Stimulated activated CD4-positive, alpha-beta T cell treated with anti-CD3 and anti-CD28 coated beads, Interleukin-4, amount 100 ng/mL, for 4 hours (primary cell): ENCODE data around the gene CHRNE.

ENCODE experiments used
- DNase-seq, 2 experiments: peaks; one replicate each; pipeline ENCODE4 v3.0.0-alpha.2; 2020

Gene CHRNE

DNA sequence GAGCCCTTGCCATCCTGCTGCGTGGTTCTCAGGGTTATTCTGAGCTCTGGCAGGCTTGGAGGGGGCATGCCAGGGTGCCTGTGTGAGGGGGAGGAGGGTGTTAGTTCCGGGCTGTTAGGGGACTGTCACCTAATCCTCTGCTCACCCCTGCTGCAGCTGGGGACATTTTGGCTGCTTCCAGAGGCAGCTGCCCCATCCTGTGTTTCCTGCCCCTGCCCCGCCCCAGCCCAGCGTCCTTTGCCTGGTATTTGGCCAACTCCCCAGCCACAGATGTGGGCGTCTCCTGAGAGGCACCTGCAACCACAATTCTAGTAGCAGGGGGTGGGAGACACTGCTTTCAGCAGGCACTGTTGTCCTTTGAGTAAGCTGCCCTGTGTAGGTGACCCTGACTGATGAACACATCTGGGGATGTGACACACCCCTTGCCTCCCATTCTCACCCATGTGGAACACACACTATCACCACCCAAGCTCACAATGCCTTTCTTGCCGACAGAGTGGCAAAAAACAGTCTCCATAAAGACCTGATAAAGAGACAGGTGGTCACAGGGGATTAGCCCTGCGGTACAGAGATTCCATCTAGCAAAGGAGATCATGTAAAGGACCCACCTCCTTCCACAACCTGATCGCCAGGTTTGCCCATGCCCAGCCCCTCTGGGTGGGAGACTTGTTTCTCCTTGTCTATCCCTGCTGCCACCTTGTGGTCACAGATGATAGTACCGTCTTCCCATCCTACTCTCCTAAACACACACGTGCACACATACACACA, at the start of gene CHRNE:
Gene CHRNE, minus strand, starts transcription at position 48 of the 768 bp plus-strand sequence. Its CDS starts 35 bp downstream, at position 13.
- DNase-seq = peak; percentile 56 to 72

DNA sequence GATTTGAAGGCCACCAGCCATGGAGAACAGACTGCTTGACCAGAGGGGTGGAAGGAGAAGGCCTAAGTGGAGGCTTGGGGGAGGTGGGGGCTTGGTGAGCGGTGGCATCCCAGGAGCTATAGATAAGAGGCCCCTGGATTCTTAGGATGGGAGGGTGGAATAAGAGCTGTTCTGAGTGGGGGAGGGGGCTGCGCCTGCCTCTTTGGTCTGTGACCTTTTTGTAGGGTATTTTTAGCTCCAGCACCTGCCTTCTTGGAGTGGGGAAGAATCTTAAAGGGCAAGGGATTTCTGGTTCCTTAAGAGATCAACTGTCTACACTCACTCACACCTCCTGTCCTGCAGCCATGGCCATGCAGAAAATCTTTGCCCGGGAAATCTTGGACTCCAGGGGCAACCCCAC, 48.6 kb upstream of the CHRNE start:
- DNase-seq = no peak

DNA sequence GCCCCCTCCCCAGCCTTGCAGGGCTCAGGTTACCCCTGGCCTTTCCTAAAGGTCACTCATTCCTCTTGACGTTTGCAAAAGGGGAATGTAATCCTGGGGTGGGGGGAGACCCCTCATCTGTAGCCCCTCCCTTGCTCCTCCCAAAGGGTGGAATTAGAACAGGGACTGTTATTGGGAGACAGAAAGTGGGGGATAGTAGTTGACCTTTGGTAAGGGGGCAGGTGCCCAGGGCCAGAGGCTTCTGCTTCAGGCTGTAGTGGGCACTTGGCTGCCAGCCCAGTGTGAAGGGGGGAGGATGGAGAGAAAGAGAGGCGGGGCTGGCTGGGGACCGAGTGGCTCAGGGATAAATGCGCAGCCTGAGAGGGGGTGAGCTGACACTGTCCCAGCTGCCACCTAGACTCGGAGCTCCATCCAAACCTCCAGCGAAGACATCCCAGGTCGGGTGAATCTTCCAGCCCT, 47.9 kb upstream of the CHRNE start, which contains the start of gene ENO3:
Gene ENO3, plus strand, starts transcription at position 374 of the 459 bp plus-strand sequence. CDS start 711 bp downstream, outside the sequence.
- DNase-seq = no peak

DNA sequence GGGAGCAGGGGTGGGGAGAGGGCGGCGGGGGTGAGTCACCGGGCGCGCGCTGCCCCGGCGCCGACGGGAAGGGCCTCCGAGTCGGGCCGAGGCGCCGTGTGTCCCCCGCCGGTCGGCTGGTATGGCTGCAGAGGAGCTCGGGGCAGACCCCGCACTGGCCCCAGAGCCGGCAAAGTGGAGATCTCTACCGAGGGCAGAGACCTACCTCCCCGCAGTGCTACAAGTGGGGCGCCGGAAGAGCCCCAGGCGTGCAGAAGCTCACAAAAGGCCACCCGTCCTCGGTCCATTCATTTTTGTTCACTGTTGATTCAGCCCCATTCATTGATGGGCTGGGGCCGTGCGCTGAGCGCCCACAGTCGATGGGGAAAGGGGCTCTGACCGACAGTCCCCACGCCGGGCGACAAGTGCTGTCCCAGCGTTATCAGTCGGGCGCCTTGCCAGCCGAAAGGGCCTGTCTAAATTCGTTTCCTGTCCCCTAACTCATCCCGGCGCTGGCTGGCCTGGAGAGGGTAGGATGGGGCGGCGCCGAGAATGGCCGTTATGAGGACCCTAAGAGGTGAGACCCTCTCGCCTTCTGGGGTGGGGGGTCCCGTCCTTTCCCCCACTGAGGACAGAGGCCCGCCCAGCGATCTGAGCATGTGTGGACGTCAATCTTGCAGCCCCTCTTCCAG, 47.3 kb upstream of the CHRNE start:
- DNase-seq = peak in 1 of 2 experiments; percentile 39

DNA sequence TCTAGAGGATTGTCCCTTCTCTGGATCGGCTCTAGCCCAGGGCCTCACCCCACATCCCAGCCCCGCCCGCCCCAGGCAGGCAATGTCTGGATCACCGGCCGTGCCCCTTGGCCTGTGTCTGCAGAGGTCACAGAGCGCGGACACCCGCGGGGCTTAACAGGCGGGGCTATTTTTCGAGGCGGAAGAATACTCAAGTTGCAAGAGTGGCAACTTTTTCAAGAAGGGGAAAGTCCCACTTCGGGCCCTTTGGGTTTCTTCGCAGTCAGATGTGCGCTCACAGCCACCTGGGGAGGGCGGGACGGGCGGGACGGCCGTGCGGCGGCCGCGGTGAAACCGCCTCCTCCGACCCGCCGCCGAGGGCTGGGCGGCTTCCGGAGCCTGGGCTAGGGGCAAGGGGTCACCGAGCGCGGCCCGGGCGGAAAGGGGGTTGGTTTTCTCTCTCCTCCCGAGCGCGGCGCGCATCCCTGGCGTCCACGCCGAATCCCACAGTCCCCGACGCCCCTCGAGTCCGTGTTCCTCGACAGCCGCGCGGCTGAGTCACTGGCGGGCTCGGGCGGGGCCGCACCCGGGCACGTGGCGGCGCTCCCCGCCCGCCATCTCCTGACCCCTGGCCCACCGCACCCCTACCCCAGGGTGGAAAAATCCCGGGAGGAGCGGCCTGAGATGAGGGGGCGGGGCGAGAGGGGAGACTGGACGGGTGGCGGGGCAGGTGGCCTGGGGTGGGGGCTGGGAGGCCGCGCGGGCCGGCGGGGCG, 46.6 kb upstream of the CHRNE start:
- peak; percentile 74 to 78 for DNase-seq

DNA sequence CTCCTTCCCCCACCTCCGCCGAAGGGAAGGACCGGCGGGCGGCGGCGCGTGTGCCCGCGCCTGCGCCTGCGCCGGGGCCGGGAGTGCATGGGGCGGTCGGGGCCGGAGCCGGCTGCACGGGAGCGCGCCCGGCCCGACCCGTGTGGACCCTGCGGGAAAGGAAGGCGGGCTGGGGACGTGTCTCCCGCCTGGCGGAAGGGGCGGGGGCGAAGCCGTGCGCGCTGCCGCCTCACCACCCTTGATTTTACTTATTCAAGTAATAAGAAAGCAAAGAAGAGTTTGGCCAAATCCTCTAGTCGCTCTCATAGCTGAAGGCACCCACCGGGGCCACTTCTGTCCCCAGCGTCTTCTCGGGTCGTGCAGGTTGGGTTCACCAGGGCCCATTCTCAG, 46.0 kb upstream of the CHRNE start:
- DNase-seq = peak; percentile 66 to 73

DNA sequence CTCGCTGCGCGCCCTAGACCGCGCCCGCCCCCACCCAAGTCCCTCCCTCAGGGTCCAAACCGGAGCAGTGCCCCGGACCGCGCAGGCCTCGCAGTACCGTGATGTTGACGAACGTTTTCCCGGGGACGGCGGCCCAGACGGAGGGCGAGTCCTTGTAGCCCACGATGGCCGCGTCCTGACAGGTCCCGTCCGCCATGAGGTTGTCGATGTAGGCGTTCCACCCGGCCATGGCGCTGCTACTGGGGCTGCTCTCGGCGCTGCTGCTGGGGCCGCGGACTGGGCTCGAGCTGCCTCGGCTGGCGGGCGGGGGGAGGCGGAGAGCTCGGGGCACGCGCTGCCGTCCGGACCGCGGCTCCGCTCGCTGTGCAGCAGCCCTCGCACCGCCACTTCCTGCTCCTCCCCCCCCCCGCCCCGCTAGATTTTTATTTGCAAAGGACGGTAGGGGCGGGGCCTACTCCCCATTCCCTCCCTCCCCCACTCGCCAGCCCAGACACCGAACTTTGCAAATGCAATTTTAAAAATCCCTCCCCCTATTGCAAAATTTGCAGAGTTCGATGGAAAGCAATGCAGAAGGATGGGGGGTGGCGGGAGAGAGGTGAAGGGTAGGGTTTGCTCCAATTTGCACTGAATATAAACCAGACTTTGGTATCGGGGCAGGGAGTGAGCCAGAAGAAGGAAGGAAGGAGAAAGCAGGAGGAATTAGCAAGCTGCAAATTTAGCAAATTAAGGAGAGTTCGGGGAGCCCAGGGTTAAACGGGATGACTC, 45.5 kb upstream of the CHRNE start, which contains the start of gene PFN1:
Gene PFN1, minus strand, starts transcription at position 365 of the 765 bp plus-strand sequence. Its CDS starts 136 bp downstream, at position 229.
- DNase-seq = peak; percentile 87 to 88

DNA sequence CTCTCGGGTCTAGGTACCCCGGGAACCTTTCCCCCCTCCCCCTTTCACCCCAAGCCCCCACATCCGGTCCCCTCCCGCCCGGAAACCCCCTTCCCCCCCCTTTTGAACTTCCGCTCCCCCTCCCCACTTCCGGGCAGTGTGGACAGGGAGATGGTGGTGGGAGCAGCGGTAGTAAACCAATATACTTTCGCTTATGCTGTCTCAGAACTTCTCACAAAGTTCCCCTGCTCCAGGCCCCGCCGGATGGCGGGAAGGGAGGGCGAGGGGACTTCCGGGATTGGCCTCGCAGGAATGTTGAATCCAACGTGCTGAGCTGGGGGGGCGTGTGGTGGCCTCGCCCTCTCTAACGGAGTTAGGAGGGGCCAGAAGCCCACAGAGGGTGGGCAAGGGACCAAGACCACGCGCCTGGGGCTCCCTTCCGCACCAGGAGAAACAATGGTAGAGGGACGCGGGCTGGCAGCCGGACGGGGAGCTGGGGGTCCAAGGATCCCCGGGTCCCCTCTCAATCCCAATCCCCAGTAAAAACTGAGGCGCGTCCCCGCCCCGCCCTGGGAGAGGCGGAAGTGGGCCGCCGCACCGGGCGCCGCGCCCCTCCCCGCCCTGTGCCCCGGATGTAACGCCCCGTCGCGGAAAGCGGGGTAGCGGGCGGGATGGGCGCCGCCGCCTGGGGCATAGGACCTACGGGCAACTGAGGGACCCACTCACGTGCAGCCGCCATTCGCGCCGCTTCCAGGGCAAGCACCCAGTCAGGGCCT, 44.7 kb upstream of the CHRNE start:
- peak; percentile 63 to 68 for DNase-seq

DNA sequence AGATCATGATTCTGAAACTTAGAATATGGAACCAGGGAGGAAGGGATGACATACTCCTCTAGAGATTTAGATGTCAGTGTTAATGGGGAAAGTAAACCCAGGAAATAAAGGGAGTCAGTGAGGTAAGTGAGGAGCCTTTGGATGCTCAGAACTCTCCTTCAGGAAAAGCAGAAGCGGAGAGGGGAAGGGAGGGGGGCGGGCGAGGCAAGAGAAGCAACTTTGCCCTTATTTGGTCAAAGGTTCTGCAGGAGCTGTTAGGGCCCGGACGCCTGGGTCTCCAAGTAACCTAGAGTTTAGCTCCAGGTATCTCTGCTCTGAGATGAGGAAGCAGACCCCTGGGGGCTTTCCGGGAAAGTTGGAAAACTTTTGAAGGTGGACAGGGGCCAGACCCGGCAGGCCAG, 44.1 kb upstream of the CHRNE start:
- no peak for DNase-seq

DNA sequence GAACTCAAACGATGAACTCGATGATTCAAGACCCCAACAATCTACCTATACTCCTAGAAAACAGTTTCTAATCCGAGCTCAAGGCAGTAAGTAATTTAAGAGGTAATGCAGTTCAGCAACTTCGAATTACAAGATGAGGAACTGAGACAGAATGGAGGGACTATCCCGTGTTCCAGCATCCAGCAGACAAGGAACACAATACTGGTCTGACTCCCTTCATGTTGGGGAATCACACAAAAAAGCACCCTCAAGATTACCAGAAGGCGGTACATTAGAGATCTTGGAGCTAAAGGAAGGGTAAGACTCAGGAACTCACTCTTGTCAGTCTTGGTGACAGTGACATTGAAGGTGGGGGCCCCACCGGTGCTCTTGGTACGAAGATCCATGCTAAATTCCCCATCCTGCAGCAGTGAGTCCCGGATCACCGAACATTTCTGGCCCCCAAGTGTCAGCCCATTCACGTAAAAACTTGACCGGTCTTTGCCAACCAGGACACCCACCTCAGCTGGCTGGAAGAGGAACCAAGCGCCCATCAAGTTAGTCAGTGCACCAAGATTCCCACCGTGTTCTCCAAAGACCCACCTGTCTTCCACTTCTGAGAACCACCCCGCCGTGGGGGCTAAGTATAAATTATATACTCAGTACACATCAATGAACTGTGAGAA, 43.5 kb upstream of the CHRNE start:
- DNase-seq = no peak

DNA sequence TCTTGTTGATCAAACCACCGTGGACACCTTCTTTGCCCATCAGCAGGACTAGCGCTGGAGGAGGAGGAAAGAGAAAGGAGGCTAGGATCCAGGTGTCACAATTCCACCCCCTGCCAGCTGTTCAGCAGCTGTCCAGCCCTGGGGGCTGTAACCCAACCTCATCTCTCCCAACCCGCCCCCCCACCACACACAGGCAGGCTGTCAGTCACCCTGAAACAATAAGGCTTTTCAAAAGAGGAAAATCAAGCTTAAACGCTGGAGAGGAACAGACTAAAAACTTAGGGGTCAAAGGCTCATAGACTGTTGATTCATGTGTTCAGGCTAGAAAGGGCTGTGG, 43.0 kb upstream of the CHRNE start:
- no peak for DNase-seq

DNA sequence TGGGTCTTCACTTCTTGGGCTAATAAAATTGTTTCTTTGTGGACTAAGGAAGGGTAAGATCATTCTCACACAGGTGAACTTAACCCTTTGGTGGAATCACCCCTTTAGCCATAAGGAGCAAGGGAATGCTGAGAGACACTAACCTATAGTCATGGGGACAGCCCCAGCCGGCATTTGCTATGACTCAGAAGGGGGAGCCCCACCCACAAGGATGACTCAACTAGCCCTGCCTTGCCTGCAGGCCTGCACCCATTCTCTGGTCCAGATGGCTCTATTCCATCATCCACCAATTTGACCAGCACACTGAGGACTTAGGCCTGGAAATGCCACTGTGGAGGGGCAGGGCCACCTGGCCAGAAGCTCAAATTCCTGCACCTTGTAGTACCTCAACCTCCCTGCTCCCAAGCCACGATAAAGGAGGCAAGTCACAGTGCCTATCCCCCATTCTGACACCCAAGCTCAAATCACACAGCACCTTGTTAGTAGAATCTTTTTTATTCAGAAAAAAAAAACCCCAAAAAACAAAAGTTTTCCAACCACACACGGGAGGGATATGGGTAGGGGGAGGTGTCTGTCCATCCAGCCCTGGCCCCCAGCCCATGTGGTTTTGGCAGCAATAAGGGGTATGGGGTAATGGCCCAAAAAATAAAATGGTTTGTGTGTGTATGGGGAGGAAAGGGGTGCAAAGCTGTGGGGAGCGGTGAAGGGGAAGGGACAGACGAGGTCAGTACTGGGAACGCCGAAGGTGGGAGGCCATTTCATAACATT, 42.5 kb upstream of the CHRNE start:
- peak; percentile 76 to 87 for DNase-seq

DNA sequence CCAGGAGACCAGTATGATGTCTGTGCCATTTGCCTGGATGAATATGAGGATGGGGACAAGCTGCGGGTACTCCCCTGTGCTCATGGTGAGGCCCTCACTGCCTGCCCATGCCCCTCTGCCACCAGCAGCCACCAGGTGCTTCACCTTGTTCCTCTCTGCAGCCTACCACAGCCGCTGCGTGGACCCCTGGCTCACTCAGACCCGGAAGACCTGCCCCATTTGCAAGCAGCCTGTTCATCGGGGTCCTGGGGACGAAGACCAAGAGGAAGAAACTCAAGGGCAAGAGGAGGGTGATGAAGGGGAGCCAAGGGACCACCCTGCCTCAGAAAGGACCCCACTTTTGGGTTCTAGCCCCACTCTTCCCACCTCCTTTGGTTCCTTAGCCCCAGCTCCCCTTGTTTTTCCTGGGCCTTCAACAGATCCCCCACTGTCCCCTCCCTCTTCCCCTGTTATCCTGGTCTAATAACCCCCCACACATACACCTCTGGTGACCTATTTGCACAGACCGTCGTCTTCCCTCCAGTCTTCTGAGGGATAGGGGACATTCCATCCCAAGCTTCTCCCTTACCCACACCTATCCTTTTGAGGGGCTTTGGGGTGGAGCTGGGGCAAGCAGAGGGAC, 41.8 kb upstream of the CHRNE start:
- peak in 1 of 2 experiments; percentile 29 for DNase-seq

DNA sequence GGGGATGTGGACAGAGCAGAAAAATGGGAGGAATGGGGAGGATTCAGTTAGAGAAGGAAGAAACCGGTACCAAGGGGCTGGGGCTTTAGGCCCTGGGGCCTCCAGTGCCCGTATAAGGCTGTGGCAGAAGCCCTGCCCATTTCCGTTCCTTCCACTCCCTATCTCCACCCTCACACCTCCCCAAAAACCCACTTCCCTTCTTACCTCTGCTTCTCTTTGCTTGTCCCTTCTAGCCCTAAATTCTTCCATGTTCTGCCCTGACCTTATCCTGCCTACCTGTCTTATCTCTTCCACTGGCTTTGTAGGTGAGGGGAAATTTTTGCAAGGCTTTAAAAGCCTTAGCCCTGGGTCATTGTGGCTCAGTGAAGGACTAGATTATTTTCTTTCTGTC, 41.3 kb upstream of the CHRNE start:
- peak; percentile 32 to 43 for DNase-seq

DNA sequence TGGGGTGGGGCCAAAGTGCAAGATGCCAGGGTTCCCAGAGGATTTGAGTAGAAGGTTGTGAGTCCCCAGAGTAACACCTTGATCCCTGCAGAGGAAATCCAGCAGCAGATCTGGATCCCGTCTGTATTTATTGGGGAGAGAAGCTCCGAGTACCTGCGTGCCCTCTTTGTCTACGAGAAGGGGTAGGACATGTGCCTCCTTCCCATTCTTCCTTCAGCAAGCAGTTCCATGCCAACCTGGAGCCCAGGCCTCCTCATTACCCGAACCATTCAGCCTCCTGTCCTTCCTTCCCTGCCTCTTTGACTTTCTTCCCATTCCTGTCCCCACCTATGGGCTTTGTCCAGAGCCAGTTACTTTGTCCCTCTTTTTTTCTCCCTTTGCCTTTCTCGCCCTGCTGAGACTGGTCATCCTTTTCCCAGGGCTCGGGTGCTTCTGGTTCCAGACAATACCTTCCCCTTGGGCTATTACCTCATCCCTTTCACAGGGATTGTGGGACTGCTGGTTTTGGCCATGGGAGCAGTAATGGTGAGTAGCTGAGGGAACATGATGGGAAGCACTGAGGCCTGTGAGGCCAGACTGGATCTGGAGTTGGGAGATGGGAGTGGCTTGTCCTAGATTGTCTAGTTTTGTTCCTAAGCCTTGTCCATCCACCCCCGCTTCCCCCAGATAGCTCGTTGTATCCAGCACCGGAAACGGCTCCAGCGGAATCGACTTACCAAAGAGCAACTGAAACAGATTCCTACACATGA, 40.0 kb upstream of the CHRNE start:
- DNase-seq = no peak

DNA sequence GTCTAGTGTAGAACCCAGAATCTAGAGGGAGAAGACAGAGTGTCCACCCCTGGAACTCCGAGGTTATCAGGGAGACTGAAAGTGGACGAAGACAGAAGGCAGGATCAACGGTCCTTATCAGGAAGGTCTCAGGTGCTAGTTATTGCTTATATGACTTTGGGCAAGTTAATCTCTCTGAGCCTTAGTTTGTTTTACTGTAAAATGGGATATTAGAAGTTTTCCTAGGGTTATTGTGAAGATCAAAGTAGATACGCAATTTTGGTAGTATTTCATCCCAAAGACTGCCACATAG, 38.4 kb upstream of the CHRNE start:
- DNase-seq = no peak

DNA sequence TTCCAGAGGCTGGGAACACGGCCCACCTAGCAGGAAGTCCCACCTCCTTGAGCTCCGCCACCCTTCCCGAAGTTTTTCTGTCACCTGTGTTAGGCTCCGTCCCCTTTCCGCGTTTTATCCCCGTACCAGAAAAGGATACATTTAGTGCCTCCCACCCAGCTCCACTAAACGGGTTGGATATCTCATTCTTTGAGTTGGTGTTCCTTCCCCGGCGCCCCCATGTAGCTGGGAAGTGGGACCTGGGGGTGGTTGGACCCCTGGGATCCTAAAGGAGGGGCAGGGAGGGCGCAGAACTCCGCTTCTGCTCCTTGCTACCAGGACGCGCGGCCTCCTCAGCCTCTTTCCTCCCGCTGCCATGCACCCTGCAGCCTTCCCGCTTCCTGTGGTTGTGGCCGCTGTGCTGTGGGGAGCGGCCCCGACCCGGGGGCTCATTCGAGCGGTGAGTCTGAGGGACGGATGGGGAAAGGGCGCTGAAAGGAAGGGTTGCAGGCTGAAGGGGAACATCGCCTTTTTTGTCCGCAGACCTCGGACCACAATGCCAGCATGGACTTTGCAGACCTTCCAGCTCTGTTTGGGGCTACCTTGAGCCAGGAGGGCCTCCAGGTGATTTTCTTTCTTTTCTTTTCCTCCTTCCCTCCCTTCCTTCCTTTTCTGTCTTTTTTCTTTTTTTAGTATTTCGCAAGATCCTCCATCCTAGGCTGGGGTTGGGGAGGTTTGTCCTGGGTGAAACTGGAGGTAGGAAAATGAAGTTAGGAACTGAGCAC, 37.8 kb upstream of the CHRNE start:
- DNase-seq = peak in 1 of 2 experiments; percentile 34

DNA sequence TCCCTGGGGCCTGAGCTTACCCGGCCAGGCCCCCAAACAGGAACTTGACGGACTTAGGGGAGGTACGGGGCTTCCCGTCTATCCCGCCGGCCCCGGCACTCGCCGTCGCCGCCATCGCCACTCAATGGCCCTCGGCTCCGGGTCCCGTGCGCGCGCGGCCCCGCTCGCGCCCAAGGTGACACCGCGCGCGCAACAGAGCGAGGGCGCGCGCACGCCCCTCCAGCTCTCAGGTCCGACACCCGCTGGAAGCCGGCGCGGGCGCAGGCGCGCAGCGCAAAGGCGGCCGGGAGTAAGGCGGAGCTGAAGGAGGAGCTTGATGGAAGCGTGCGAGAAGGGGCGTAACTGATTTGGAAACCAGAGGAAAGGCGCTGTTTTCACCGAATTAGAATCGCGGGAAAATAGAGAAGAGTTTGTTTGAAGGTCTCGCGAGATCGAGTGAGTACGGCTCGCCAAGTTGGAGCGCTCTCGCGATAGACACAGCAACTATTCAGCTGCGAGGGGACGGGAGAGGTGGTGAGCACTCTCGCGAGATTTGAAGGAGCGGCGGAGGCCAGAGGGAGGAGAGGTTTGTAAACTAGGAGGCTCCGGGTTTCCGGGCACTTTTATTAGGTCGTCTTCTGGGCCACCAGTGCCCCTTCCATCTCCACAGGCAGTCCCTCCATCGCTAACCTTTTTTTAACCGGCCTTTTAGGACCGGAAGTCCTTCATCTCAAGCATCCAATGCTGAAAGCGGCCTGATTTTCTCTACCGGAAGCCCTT, 37.1 kb upstream of the CHRNE start, which contains the start of the genes RNF167 and SLC25A11:
Gene RNF167, plus strand, starts transcription at position 473 of the 759 bp plus-strand sequence. CDS start 642 bp downstream, outside the sequence.
Gene SLC25A11, minus strand, starts transcription at position 251 of the 759 bp plus-strand sequence. Its CDS starts 136 bp downstream, at position 115.
- peak; percentile 88 to 96 for DNase-seq
